SK-N-SH (cell line): Measurements from ENCODE around the gene GNB1L. TPM values are rescaled to one million over a fixed set of nuclear protein-coding genes. Genes with fewer than 3 reads are reported as not detected.

Experiments
- CTCF ChIA-PET: fragments of 300-600, 350-600 bp; formaldehyde crosslinking; extraction: SDS; loops from one replicate; lab custom pipeline; 2021; lab: Yijun Ruan, JAX
- POLR2A ChIA-PET: fragments of 350-600 bp; sonication (Branson Sonifier 250); formaldehyde crosslinking; extraction: SDS; loops from one replicate; lab custom pipeline; 2020; ENCODE audit warnings: antibody characterized with exemption, inconsistent platforms; lab: Yijun Ruan, JAX
- DNase-seq: peaks from one replicate; pipeline ENCODE4 v3.0.0; 2012
- H2AFZ ChIP-seq: fragments of 200-600 bp; sonication (generic); 2 replicates; pipeline ENCODE4 v1.8.1; 2016; ENCODE audit warnings: antibody characterized with exemption, mild to moderate bottlenecking, low read depth
- H3F3A ChIP-seq: fragments of 200-600 bp; sonication (generic); replicated peaks from 2 replicates; pipeline ENCODE3; 2016; ENCODE audit warnings: antibody characterized with exemption, mild to moderate bottlenecking; ENCODE audit not compliant: insufficient read depth
- H3K27ac ChIP-seq, 2 experiments: fragments of 200-500 bp in 1 of 2; fragments of 200-600 bp in 1 of 2; sonication (Bioruptor generic) in 1 of 2; sonication (generic), shearing (Covaris generic) in 1 of 2; 2 replicates each; pipeline versions ENCODE4 v1.5.1 to v1.6.1; 2014 to 2016; ENCODE audit warnings: low read depth in 2 of 2, inconsistent platforms in 1 of 2, low read length in 1 of 2, mild to moderate bottlenecking in 1 of 2, mixed read lengths in 1 of 2
- H3K27me3 ChIP-seq: fragments of 200-600 bp; sonication (generic), shearing (Covaris generic); 2 replicates; pipeline ENCODE4 v1.6.1; 2016; ENCODE audit warnings: mixed run types; ENCODE audit not compliant: insufficient read depth
- H3K36me3 ChIP-seq, 2 experiments: fragments of 200-500 bp in 1 of 2; fragments of 200-600 bp in 1 of 2; sonication (Bioruptor generic) in 1 of 2; sonication (generic) in 1 of 2; replicated peaks in 1 of 2; 2 replicates each; pipeline versions ENCODE3 to v1.5.1; 2014 to 2016; ENCODE audit warnings: low read length in 1 of 2, mild to moderate bottlenecking in 1 of 2; ENCODE audit not compliant: insufficient read depth in 2 of 2, control insufficient read depth in 1 of 2
- H3K4me1 ChIP-seq, 2 experiments: fragments of 200-500 bp in 1 of 2; fragments of 200-600 bp in 1 of 2; sonication (Bioruptor generic) in 1 of 2; sonication (generic), shearing (Covaris generic) in 1 of 2; 2 replicates each; pipeline versions ENCODE4 v1.5.1 to v1.6.1; 2014 to 2016; ENCODE audit warnings: low read depth in 1 of 2, low read length in 1 of 2, mixed run types in 1 of 2; ENCODE audit not compliant: insufficient read depth in 2 of 2, control insufficient read depth in 1 of 2
- H3K4me2 ChIP-seq: fragments of 200-600 bp; sonication (generic), shearing (Covaris generic); 2 replicates; pipeline ENCODE4 v1.6.1; 2017; ENCODE audit warnings: mixed run types
- H3K4me3 ChIP-seq, 2 experiments: fragments of 200-500 bp in 1 of 2; fragments of 200-600 bp in 1 of 2; sonication (Bioruptor generic) in 1 of 2; sonication (generic), shearing (Covaris generic) in 1 of 2; 2 replicates each; pipeline versions ENCODE4 v1.5.1 to v1.8.1; 2014 to 2016; ENCODE audit warnings: low read depth in 2 of 2, inconsistent platforms in 1 of 2, low read length in 1 of 2, mild to moderate bottlenecking in 1 of 2, mixed read lengths in 1 of 2, moderate library complexity in 1 of 2
- H3K79me2 ChIP-seq: fragments of 200-600 bp; sonication (generic); 2 replicates; pipeline ENCODE4 v1.8.1; 2017; ENCODE audit warnings: mild to moderate bottlenecking; ENCODE audit not compliant: insufficient read depth
- H3K9ac ChIP-seq: fragments of 200-600 bp; sonication (generic); 2 replicates; pipeline ENCODE4 v1.6.1; 2017; ENCODE audit warnings: mixed run types
- H3K9me2 ChIP-seq: fragments of 200-600 bp; sonication (generic); 2 replicates; pipeline ENCODE4 v1.6.1; 2017; ENCODE audit warnings: mixed run types
- H3K9me3 ChIP-seq: fragments of 200-600 bp; sonication (generic); 2 replicates; pipeline ENCODE4 v1.6.1; 2017; ENCODE audit warnings: mixed run types, mild to moderate bottlenecking, moderate library complexity
- H4K20me1 ChIP-seq: fragments of 200-600 bp; sonication (generic); 2 replicates; pipeline ENCODE4 v1.6.1; 2017; ENCODE audit warnings: mild to moderate bottlenecking, mixed run types; ENCODE audit not compliant: insufficient read depth
- EP300 ChIP-seq, 2 experiments: IDR thresholded peaks; 2 replicates each; pipeline versions ENCODE4 v1.4.0 to v1.6.1; 2012; ENCODE audit warnings: borderline replicate concordance in 1 of 2, low read depth in 1 of 2, low read length in 1 of 2
- FOSL2 ChIP-seq: IDR thresholded peaks from 2 replicates; pipeline ENCODE4 v1.4.0; 2012; ENCODE audit warnings: low read depth, mild to moderate bottlenecking, moderate library complexity, borderline replicate concordance
- FOXJ3 ChIP-seq: sonication (generic); formaldehyde crosslinking; IDR thresholded peaks from 2 replicates; pipeline ENCODE4 v1.5.1; 2020; ENCODE audit warnings: mild to moderate bottlenecking, missing genetic modification reagents
- FOXM1 ChIP-seq: IDR thresholded peaks from 2 replicates; pipeline ENCODE4 v1.4.0; 2012; ENCODE audit warnings: low read depth, mild to moderate bottlenecking
- GABPA ChIP-seq: IDR thresholded peaks from 2 replicates; pipeline ENCODE4 v1.4.0; 2012; ENCODE audit warnings: low read depth, mild to moderate bottlenecking
- GATA2 ChIP-seq: sonication (generic); formaldehyde crosslinking; IDR thresholded peaks from 2 replicates; pipeline ENCODE4 v1.5.0; 2020; ENCODE audit warnings: mild to moderate bottlenecking, missing genetic modification reagents
- MEF2A ChIP-seq: IDR thresholded peaks from 2 replicates; pipeline ENCODE4 v1.4.0; 2012; ENCODE audit warnings: low read depth, borderline replicate concordance
- NFIC ChIP-seq: IDR thresholded peaks from 2 replicates; pipeline ENCODE4 v1.4.0; 2012; ENCODE audit warnings: borderline replicate concordance
- RAD21 ChIP-seq: IDR thresholded peaks from 2 replicates; pipeline ENCODE4 v1.6.1; 2012; ENCODE audit warnings: mild to moderate bottlenecking, low read length
- RCOR1 ChIP-seq: fragments of 150-350 bp; IDR thresholded peaks from 2 replicates; pipeline ENCODE4 v1.6.1; 2017; ENCODE audit warnings: antibody characterized with exemption, low read length
- RFX5 ChIP-seq: IDR thresholded peaks from 2 replicates; pipeline ENCODE4 v1.6.1; 2012; ENCODE audit warnings: mild to moderate bottlenecking, improper control_type of control experiment, low read length
- RXRA ChIP-seq: IDR thresholded peaks from 2 replicates; pipeline ENCODE4 v1.4.0; 2012; ENCODE audit warnings: low read depth, mild to moderate bottlenecking, borderline replicate concordance
- SIN3A ChIP-seq: IDR thresholded peaks from 2 replicates; pipeline ENCODE4 v1.6.1; 2012; ENCODE audit warnings: low read depth, mild to moderate bottlenecking, low read length, moderate library complexity, borderline replicate concordance
- SMC3 ChIP-seq: IDR thresholded peaks from 2 replicates; pipeline ENCODE4 v1.6.1; 2012; ENCODE audit warnings: low read depth, low read length, improper control_type of control experiment
- WGBS: methylation state at CpG from one replicate; pipeline ENCODE4 v1.1.6; 2017; ENCODE audit warnings: low lambda C conversion rate; 5-methylcytosine and 5-hydroxymethylcytosine counted together
- polyA plus RNA-seq, 3 experiments: library from polyadenylated mRNA; depleted of rRNA; stranded (reverse); fragments of >200 nt; gene quantifications; 2 replicates each; pipeline ENCODE4 v1.2.3, GENCODE V29; 2012
- TF ChIP-seq, protein P1 (sequence below): IDR thresholded peaks from 2 replicates; pipeline ENCODE4 v1.4.0; 2012; ENCODE audit warnings: low read depth, borderline replicate concordance
- TF ChIP-seq, protein P2 (sequence below): fragments of 200-600 bp; sonication (generic); IDR thresholded peaks from 2 replicates; pipeline ENCODE4 v1.6.1; 2017; ENCODE audit warnings: antibody characterized with exemption, mild to moderate bottlenecking, moderate library complexity
- TF ChIP-seq, protein P3 (sequence below): IDR thresholded peaks from 2 replicates; pipeline ENCODE4; 2012

Gene GNB1L
- polyA plus RNA-seq, 1 of the 3 experiments (the other 2 are of a cell fraction): 5.9 TPM

DNA sequence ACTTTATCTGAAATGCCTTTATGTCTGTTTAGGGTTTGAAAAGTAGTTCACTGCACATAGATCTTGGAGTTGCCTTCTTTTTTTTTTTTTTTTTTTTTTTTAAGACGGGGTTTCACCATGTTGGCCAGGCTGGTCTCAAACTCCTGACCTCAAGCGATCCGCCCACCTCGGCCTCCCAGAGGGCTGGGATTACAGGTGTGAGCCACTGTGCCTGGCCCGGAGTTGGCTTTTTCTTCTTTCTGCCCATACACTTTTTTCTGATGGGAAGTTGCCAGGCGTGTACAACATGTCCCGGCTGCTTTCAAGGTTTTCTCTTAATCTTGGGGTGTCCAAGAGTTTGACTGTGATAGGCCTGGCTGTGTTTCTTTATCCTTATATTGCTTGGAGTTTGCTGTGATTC lies 12.9 kb upstream of the GNB1L start (continued):
- TF ChIP-seq, protein P1, sequence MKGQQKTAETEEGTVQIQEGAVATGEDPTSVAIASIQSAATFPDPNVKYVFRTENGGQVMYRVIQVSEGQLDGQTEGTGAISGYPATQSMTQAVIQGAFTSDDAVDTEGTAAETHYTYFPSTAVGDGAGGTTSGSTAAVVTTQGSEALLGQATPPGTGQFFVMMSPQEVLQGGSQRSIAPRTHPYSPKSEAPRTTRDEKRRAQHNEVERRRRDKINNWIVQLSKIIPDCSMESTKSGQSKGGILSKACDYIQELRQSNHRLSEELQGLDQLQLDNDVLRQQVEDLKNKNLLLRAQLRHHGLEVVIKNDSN: no peak
- TF ChIP-seq GABPA: no peak

DNA sequence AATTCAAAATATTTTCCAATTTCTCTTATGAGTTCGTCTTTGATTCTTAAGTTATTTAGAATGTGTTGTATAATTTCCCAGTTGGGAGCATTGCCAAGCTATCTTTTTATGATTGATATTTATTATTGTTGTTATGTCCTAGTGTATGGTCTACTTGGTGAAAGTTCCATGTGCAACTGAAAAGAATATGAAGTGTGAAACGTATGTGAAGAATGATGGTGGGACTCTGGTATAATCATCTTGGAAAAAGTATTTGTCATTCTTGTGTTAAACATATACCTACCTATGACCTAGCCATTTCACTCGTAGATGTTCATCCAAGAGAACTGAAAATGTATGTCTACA lies 12.0 kb upstream of the GNB1L start:
- Histone ChIP-seq H4K20me1 (no peaks in the 10 kb centered on the region), H3K9me3 (no peaks in the 10 kb centered on the region), H3K4me3 (no peak overlapping the region), H2AFZ (no peak overlapping the region), H3K27ac (no peak overlapping the region), H3K9ac (no peak overlapping the region), H3K79me2 (no peaks in the 10 kb centered on the region), H3F3A (no peaks in the 10 kb centered on the region), H3K27me3 (no peaks in the 10 kb centered on the region), H3K9me2 (no peaks in the 10 kb centered on the region), H3K36me3 (no peaks in the 10 kb centered on the region), H3K4me1 (no peaks in the 10 kb centered on the region; a peak in 1 of 4 replicates), H3K4me2 (no peak overlapping the region)
- POLR2A ChIA-PET: no interaction called here
- 94% methylated on average over 3 of the region's 3 CpGs for WGBS
- CTCF ChIA-PET: interaction anchor here (0.9 to 3.4 kb wide), 4 partner anchors 9 to 136 kb away, joined by 3 to 20 read pairs (median 6); partner anchors contain the start of genes GNB1L and RTL10
- TF ChIP-seq RAD21: no peak
- no peak for TF ChIP-seq SMC3
- TF ChIP-seq GATA2 (CRISPR knock-in tag): no peak
- TF ChIP-seq SIN3A: no peak
- no peak for TF ChIP-seq FOSL2
- TF ChIP-seq, protein P1: no peak
- TF ChIP-seq GABPA: no peak
- no peak for TF ChIP-seq RXRA
- TF ChIP-seq RCOR1: no peak
- TF ChIP-seq FOXJ3 (CRISPR knock-in tag): no peak
- DNase-seq: no peak

DNA sequence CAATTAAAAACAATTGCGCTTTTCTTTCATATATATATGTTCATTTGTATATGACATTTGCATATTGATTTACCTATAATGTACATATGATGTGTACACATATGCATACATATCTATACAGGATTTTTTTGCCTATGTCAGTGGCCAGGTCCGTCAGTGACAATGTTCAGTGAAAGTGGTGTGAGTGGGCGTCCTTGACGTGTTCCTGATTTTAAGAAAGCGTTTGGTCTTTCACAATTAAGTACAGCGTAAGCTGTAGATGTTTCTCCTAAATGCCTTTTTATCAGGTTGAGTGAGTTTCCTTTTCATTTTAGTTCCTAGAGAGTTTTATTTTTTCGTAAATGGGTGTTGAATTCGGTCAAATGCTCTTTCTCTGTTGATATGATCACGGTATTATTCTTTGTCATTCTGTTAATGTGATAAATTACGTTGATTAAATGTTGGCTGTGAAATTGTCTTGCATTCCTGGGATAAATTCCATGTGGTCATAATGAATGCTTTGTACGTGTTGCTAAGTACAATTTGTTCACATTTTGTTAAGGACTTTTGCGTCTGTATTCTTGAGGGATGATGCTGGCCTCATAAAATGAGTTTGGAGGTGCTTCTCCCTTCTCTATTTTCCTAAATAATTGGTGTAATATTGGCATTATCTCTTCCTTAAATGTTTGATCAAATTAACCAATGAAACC lies 10.6 kb upstream of the GNB1L start:
- 91% methylated on average over 12 of the region's 12 CpGs for WGBS
- Histone ChIP-seq H4K20me1 (no peaks in the 10 kb centered on the region), H3K27ac (no peak overlapping the region), H3K4me3 (no peak overlapping the region), H3K36me3 (no peaks in the 10 kb centered on the region), H3K9ac (no peak overlapping the region), H3K4me2 (no peak overlapping the region), H3K79me2 (no peaks in the 10 kb centered on the region), H2AFZ (no peak overlapping the region), H3K9me3 (no peaks in the 10 kb centered on the region), H3K4me1 (no peaks in the 10 kb centered on the region), H3K9me2 (no peaks in the 10 kb centered on the region), H3F3A (no peaks in the 10 kb centered on the region), H3K27me3 (no peaks in the 10 kb centered on the region)
- CTCF ChIA-PET: interaction anchor here (0.6 to 3.4 kb wide), 6 partner anchors 10 to 186 kb away, joined by 3 to 20 read pairs (median 4); partner anchors contain the start of genes GNB1L and RTL10
- DNase-seq: no peak
- TF ChIP-seq, protein P2, sequence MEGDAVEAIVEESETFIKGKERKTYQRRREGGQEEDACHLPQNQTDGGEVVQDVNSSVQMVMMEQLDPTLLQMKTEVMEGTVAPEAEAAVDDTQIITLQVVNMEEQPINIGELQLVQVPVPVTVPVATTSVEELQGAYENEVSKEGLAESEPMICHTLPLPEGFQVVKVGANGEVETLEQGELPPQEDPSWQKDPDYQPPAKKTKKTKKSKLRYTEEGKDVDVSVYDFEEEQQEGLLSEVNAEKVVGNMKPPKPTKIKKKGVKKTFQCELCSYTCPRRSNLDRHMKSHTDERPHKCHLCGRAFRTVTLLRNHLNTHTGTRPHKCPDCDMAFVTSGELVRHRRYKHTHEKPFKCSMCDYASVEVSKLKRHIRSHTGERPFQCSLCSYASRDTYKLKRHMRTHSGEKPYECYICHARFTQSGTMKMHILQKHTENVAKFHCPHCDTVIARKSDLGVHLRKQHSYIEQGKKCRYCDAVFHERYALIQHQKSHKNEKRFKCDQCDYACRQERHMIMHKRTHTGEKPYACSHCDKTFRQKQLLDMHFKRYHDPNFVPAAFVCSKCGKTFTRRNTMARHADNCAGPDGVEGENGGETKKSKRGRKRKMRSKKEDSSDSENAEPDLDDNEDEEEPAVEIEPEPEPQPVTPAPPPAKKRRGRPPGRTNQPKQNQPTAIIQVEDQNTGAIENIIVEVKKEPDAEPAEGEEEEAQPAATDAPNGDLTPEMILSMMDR: no peak
- TF ChIP-seq MEF2A (no peak), FOXM1 (no peak), NFIC (no peak), RFX5 (no peak), EP300 (IDR thresholded peaks at IDR 0.05; ENCODE audit: borderline replicate concordance in 1 of 2, low read depth in 1 of 2, low read length in 1 of 2) (no peak), SMC3 (no peak)
- TF ChIP-seq, protein P3, sequence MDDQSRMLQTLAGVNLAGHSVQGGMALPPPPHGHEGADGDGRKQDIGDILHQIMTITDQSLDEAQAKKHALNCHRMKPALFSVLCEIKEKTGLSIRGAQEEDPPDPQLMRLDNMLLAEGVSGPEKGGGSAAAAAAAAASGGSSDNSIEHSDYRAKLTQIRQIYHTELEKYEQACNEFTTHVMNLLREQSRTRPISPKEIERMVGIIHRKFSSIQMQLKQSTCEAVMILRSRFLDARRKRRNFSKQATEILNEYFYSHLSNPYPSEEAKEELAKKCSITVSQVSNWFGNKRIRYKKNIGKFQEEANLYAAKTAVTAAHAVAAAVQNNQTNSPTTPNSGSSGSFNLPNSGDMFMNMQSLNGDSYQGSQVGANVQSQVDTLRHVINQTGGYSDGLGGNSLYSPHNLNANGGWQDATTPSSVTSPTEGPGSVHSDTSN: no peak
- POLR2A ChIA-PET: no interaction called here
